Liver (tissue), 9 donors: ENCODE results near the gene CCL27. TPM values are rescaled to one million over a fixed set of nuclear protein-coding genes. Genes with fewer than 3 reads are reported as not detected.
A peak's percentile ranks its signal among the peaks of the same experiment; 100 is the strongest.

ENCODE experiments used
- DNase-seq: peaks from one replicate; pipeline ENCODE4 v3.0.0-alpha.2; 2017; ENCODE audit warnings: low spot score
- H3K27ac ChIP-seq, 2 donors: one replicate each; pipeline ENCODE4 v1.7.0; 2013; ENCODE audit warnings: inconsistent platforms in 2 of 2, low read length in 2 of 2, control low read depth in 1 of 2, low read depth in 1 of 2, mild to moderate bottlenecking in 1 of 2
- H3K27me3 ChIP-seq, 4 donors: one replicate each; pipeline versions ENCODE4 v1.6.1 to v1.7.0; 2013; ENCODE audit warnings: low read length in 3 of 4, inconsistent platforms in 1 of 4, mild to moderate bottlenecking in 1 of 4, moderate library complexity in 1 of 4; ENCODE audit not compliant: control insufficient read depth in 4 of 4, insufficient read depth in 4 of 4
- H3K36me3 ChIP-seq, 4 donors: one replicate each; pipeline versions ENCODE4 v1.6.1 to v1.7.0; 2013; ENCODE audit warnings: low read length in 3 of 4, mild to moderate bottlenecking in 3 of 4, low read depth in 1 of 4, moderate library complexity in 1 of 4; ENCODE audit not compliant: control insufficient read depth in 4 of 4, insufficient read depth in 3 of 4
- H3K4me1 ChIP-seq, 4 donors: one replicate each; pipeline versions ENCODE4 v1.6.1 to v1.7.0; 2013; ENCODE audit warnings: low read length in 3 of 4, mild to moderate bottlenecking in 3 of 4, moderate library complexity in 1 of 4; ENCODE audit not compliant: control insufficient read depth in 4 of 4, insufficient read depth in 4 of 4
- H3K4me3 ChIP-seq, 3 donors: one replicate each; pipeline versions ENCODE4 v1.6.1 to v1.7.0; 2013; ENCODE audit warnings: low read length in 3 of 3, control low read depth in 1 of 3, low read depth in 1 of 3, mild to moderate bottlenecking in 1 of 3
- H3K9ac ChIP-seq, 2 donors: one replicate each; pipeline ENCODE4 v1.7.0; 2013; ENCODE audit warnings: low read length in 2 of 2, mild to moderate bottlenecking in 2 of 2, moderate library complexity in 2 of 2, control low read depth in 1 of 2, low read depth in 1 of 2
- H3K9me3 ChIP-seq, 4 donors: one replicate each; pipeline versions ENCODE4 v1.6.1 to v1.7.0; 2013; ENCODE audit warnings: low read length in 3 of 4; ENCODE audit not compliant: control insufficient read depth in 4 of 4
- ATF3 ChIP-seq: IDR thresholded peaks from 2 replicates; pipeline ENCODE4 v1.6.1; 2016; ENCODE audit warnings: antibody characterized with exemption
- CTCF ChIP-seq: fragments of 150-350 bp; IDR thresholded peaks from 2 replicates; pipeline ENCODE4 v1.5.1; 2017; ENCODE audit warnings: improper control_type of control experiment, low read depth, low read length; ENCODE audit not compliant: missing input control
- EGR1 ChIP-seq, 2 donors: IDR thresholded peaks; 2 replicates each; pipeline ENCODE4 v1.6.1; 2016 to 2018; ENCODE audit warnings: antibody characterized with exemption in 2 of 2, low read depth in 2 of 2
- FOXA1 ChIP-seq: IDR thresholded peaks from 2 replicates; pipeline ENCODE4 v1.6.1; 2016; ENCODE audit warnings: antibody characterized with exemption
- FOXA2 ChIP-seq: IDR thresholded peaks from 2 replicates; pipeline ENCODE4 v1.6.1; 2016; ENCODE audit warnings: antibody characterized with exemption
- GABPA ChIP-seq, 2 donors: IDR thresholded peaks in 1 of 2; conservative IDR thresholded peaks in 1 of 2; 2 replicates each; pipeline ENCODE4 v1.6.1; 2016; ENCODE audit warnings: antibody characterized with exemption in 2 of 2, mild to moderate bottlenecking in 1 of 2, moderate library complexity in 1 of 2
- HNF4A ChIP-seq, 2 donors: conservative IDR thresholded peaks; 2 replicates each; pipeline ENCODE4 v1.6.1; 2016; ENCODE audit warnings: antibody characterized with exemption in 2 of 2, mild to moderate bottlenecking in 2 of 2
- HNF4G ChIP-seq: IDR thresholded peaks from 2 replicates; pipeline ENCODE4 v1.6.1; 2016; ENCODE audit warnings: antibody characterized with exemption
- JUND ChIP-seq, 2 donors: IDR thresholded peaks; 2 replicates each; pipeline ENCODE4 v1.6.1; 2016; ENCODE audit warnings: antibody characterized with exemption in 2 of 2
- MAX ChIP-seq: IDR thresholded peaks from 2 replicates; pipeline ENCODE4 v1.6.1; 2016; ENCODE audit warnings: antibody characterized with exemption
- NR2F2 ChIP-seq: IDR thresholded peaks from 2 replicates; pipeline ENCODE4 v1.6.1; 2016; ENCODE audit warnings: antibody characterized with exemption
- RAD21 ChIP-seq, 2 donors: IDR thresholded peaks; 2 replicates each; pipeline ENCODE4 v1.6.1; 2016; ENCODE audit warnings: antibody characterized with exemption in 2 of 2, mild to moderate bottlenecking in 2 of 2
- REST ChIP-seq: IDR thresholded peaks from 2 replicates; pipeline ENCODE4 v1.6.1; 2016; ENCODE audit warnings: antibody characterized with exemption, mild to moderate bottlenecking
- RXRA ChIP-seq, 2 donors: IDR thresholded peaks; 2 replicates each; pipeline ENCODE4 v1.6.1; 2017 to 2018; ENCODE audit warnings: antibody characterized with exemption in 2 of 2, mild to moderate bottlenecking in 1 of 2
- SP1 ChIP-seq: IDR thresholded peaks from 2 replicates; pipeline ENCODE4 v1.6.1; 2018; ENCODE audit warnings: antibody characterized with exemption, mild to moderate bottlenecking
- TAF1 ChIP-seq: conservative IDR thresholded peaks from 2 replicates; pipeline ENCODE4 v1.6.1; 2016; ENCODE audit warnings: antibody characterized with exemption, mild to moderate bottlenecking
- YY1 ChIP-seq: IDR thresholded peaks from 2 replicates; pipeline ENCODE4 v1.6.1; 2016; ENCODE audit warnings: antibody characterized with exemption, mild to moderate bottlenecking
- ZBTB33 ChIP-seq: IDR thresholded peaks from 2 replicates; pipeline ENCODE4 v1.6.1; 2016; ENCODE audit warnings: antibody characterized with exemption
- WGBS: extraction: QIAGEN DNeasy Blood & Tissue Kit; methylation state at CpG from one replicate; pipeline ENCODE4 v1.1.7; 2013; 5-methylcytosine and 5-hydroxymethylcytosine counted together
- polyA plus RNA-seq, 2 donors: library from polyadenylated mRNA; stranded (reverse) in 1 of 2; unstranded in 1 of 2; fragments of 200-250 nt in 1 of 2; fragments of >200 nt in 1 of 2; fragmentation: Nextera tagmentation in 1 of 2; extraction: Ambion mirVana in 1 of 2; gene quantifications; one replicate each; pipeline versions ENCODE4 v1.2.1 to v1.2.3, GENCODE V29; 2013 to 2015
- total RNA-seq, 2 donors: library from RNA; depleted of rRNA; stranded (reverse); fragments of >200 nt; gene quantifications; one replicate each; pipeline ENCODE4 v1.2.3, GENCODE V29; 2014
- donor health status: healthy.
- donor health status: healthy.
- donor health status: healthy.
- donor health status: healthy.
- donor health status: healthy.

CCL27 gene
- total and polyA plus RNA-seq, 4 donors: not detected

- peaks cover 4 to 29% (median 13%) of the 10 kb centered on the region in 4 donors for H3K4me1 ChIP-seq
- peak overlapping the region; percentile 81 to 92 for H3K9ac ChIP-seq
- H3K9me3 ChIP-seq: no peaks in the 10 kb centered on the region
- no peak for TF ChIP-seq ZBTB33
- peak; percentile 40 for TF ChIP-seq MAX
- peak; percentile 94 to 98 for TF ChIP-seq EGR1 (IDR thresholded peaks at IDR 0.05; ENCODE audit: low read depth in 2 of 2)
- TF ChIP-seq FOXA2: no peak
- peak; percentile 35 for TF ChIP-seq ATF3
- peak; percentile 66 for TF ChIP-seq YY1
- peak in 1 of 2 donors; percentile 46 for TF ChIP-seq JUND (IDR thresholded peaks at IDR 0.05)
- TF ChIP-seq RXRA (IDR thresholded peaks at IDR 0.05): no peak
- peak; percentile 42 for TF ChIP-seq NR2F2
- TF ChIP-seq RAD21 (IDR thresholded peaks at IDR 0.05): no peak
- TF ChIP-seq CTCF: no peak
- peak; percentile 93 for TF ChIP-seq REST
- peak; percentile 2 to 15 for TF ChIP-seq HNF4A (conservative IDR thresholded peaks at IDR 0.05)
- TF ChIP-seq FOXA1: no peak
- peak; percentile 95 to 96 for TF ChIP-seq GABPA (IDR thresholded peaks at IDR 0.05 in 1 of 2, conservative IDR thresholded peaks at IDR 0.05 in 1 of 2)
- peak; percentile 98 for TF ChIP-seq TAF1
- no peak for TF ChIP-seq SP1
- TF ChIP-seq HNF4G: no peak
- WGBS: under 1% methylated on average over 55 of the region's 55 CpGs
- DNase-seq: peak; percentile 91
- H3K27ac ChIP-seq: peak overlapping the region; percentile 98 to 99
- H3K36me3 ChIP-seq: peaks cover 0 to 5% (median 1%) of the 10 kb centered on the region in 4 donors
- peak overlapping the region; percentile 72 to 91 (median 75) for H3K4me3 ChIP-seq
- no peaks in the 10 kb centered on the region for H3K27me3 ChIP-seq
Measured at GRCh38 chr9:34665381-34666250, 3.2 kb upstream of the CCL27 start.
